Measurements from ENCODE around the gene RCAN2.

Gene RCAN2

GRCh38 chr6:46299253-46299652, 192.0 kb downstream of the RCAN2 start:
- Histone ChIP-seq H3K9me3 (ENCODE audit: control insufficient read depth in 1 of 2, low read length in 2 of 2) (no peaks in the 10 kb centered on the region), H3K27me3 (ENCODE audit: low read depth, low read length) (no peaks in the 10 kb centered on the region), H3K36me3 (ENCODE audit: control insufficient read depth in 1 of 2, insufficient read depth in 2 of 2, low read length in 2 of 2) (no peaks in the 10 kb centered on the region), H3K27ac (ENCODE audit: low read length) (no peak overlapping the region), H3K4me1 (ENCODE audit: control insufficient read depth in 1 of 2, insufficient read depth in 2 of 2, low read length in 2 of 2) (no peaks in the 10 kb centered on the region), H3K4me3 (ENCODE audit: low read depth in 1 of 2, low read length in 2 of 2) (no peak overlapping the region)

GRCh38 chr6:46296586-46296985, 194.7 kb downstream of the RCAN2 start:
- H3K36me3 ChIP-seq (ENCODE audit: control insufficient read depth in 1 of 2, insufficient read depth in 2 of 2, low read length in 2 of 2), result no peaks in the 10 kb centered on the region
- H3K9me3 ChIP-seq (ENCODE audit: control insufficient read depth in 1 of 2, low read length in 2 of 2), result no peaks in the 10 kb centered on the region

GRCh38 chr6:46293641-46294316, 197.5 kb downstream of the RCAN2 start:
- Histone ChIP-seq H3K36me3 (ENCODE audit: control insufficient read depth in 1 of 2, insufficient read depth in 2 of 2, low read length in 2 of 2) (no peaks in the 10 kb centered on the region), H3K4me1 (ENCODE audit: control insufficient read depth in 1 of 2, insufficient read depth in 2 of 2, low read length in 2 of 2) (peaks cover 0 to 21% of the 10 kb centered on the region in 2 donors), H3K27me3 (ENCODE audit: low read depth, low read length) (no peaks in the 10 kb centered on the region), H3K27ac (ENCODE audit: low read length) (no peak overlapping the region), H3K9me3 (ENCODE audit: control insufficient read depth in 1 of 2, low read length in 2 of 2) (no peaks in the 10 kb centered on the region), H3K4me3 (ENCODE audit: low read depth in 1 of 2, low read length in 2 of 2) (no peak overlapping the region)

More at GRCh38 chr6:46296586-46296985, 194.7 kb downstream of the RCAN2 start:
- no peak overlapping the region for H3K27ac ChIP-seq (ENCODE audit: low read length)
- H3K4me3 ChIP-seq (ENCODE audit: low read depth in 1 of 2, low read length in 2 of 2), result no peak overlapping the region
- peaks cover 0 to 3% of the 10 kb centered on the region in 2 donors for H3K4me1 ChIP-seq (ENCODE audit: control insufficient read depth in 1 of 2, insufficient read depth in 2 of 2, low read length in 2 of 2)
- H3K27me3 ChIP-seq (ENCODE audit: low read depth, low read length), result no peaks in the 10 kb centered on the region

- no peaks in the 10 kb centered on the region for H3K36me3 ChIP-seq (ENCODE audit: control insufficient read depth in 1 of 2, insufficient read depth in 2 of 2, low read length in 2 of 2)
- no peak overlapping the region for H3K27ac ChIP-seq (ENCODE audit: low read length)
- H3K4me3 ChIP-seq (ENCODE audit: low read depth in 1 of 2, low read length in 2 of 2), result no peak overlapping the region
- H3K9me3 ChIP-seq (ENCODE audit: control insufficient read depth in 1 of 2, low read length in 2 of 2), result no peaks in the 10 kb centered on the region
- peaks cover 0 to 21% of the 10 kb centered on the region in 2 donors for H3K4me1 ChIP-seq (ENCODE audit: control insufficient read depth in 1 of 2, insufficient read depth in 2 of 2, low read length in 2 of 2)
- no peaks in the 10 kb centered on the region for H3K27me3 ChIP-seq (ENCODE audit: low read depth, low read length)
Measured at GRCh38 chr6:46291880-46292279, 199.4 kb downstream of the RCAN2 start.

- no peak overlapping the region for H3K4me3 ChIP-seq (ENCODE audit: low read depth in 1 of 2, low read length in 2 of 2)
- H3K36me3 ChIP-seq (ENCODE audit: control insufficient read depth in 1 of 2, insufficient read depth in 2 of 2, low read length in 2 of 2), result no peaks in the 10 kb centered on the region
- peaks cover 0 to 21% of the 10 kb centered on the region in 2 donors for H3K4me1 ChIP-seq (ENCODE audit: control insufficient read depth in 1 of 2, insufficient read depth in 2 of 2, low read length in 2 of 2)
- H3K27me3 ChIP-seq (ENCODE audit: low read depth, low read length), result no peaks in the 10 kb centered on the region
- no peaks in the 10 kb centered on the region for H3K9me3 ChIP-seq (ENCODE audit: control insufficient read depth in 1 of 2, low read length in 2 of 2)
- no peak overlapping the region for H3K27ac ChIP-seq (ENCODE audit: low read length)
Measured at GRCh38 chr6:46291275-46291633, 200.0 kb downstream of the RCAN2 start.

- H3K9me3 ChIP-seq (ENCODE audit: control insufficient read depth in 1 of 2, low read length in 2 of 2), result no peaks in the 10 kb centered on the region
- H3K4me1 ChIP-seq (ENCODE audit: control insufficient read depth in 1 of 2, insufficient read depth in 2 of 2, low read length in 2 of 2), result peaks cover 0 to 21% of the 10 kb centered on the region in 2 donors
- H3K36me3 ChIP-seq (ENCODE audit: control insufficient read depth in 1 of 2, insufficient read depth in 2 of 2, low read length in 2 of 2), result no peaks in the 10 kb centered on the region
- no peak overlapping the region for H3K4me3 ChIP-seq (ENCODE audit: low read depth in 1 of 2, low read length in 2 of 2)
- H3K27ac ChIP-seq (ENCODE audit: low read length), result no peak overlapping the region
- no peaks in the 10 kb centered on the region for H3K27me3 ChIP-seq (ENCODE audit: low read depth, low read length)
Measured at GRCh38 chr6:46290421-46291274, 200.6 kb downstream of the RCAN2 start.

GRCh38 chr6:46289898-46290297, 201.4 kb downstream of the RCAN2 start:
- Histone ChIP-seq H3K27ac (ENCODE audit: low read length) (no peak overlapping the region), H3K36me3 (ENCODE audit: control insufficient read depth in 1 of 2, insufficient read depth in 2 of 2, low read length in 2 of 2) (no peaks in the 10 kb centered on the region), H3K4me3 (ENCODE audit: low read depth in 1 of 2, low read length in 2 of 2) (no peak overlapping the region), H3K27me3 (ENCODE audit: low read depth, low read length) (no peaks in the 10 kb centered on the region), H3K4me1 (ENCODE audit: control insufficient read depth in 1 of 2, insufficient read depth in 2 of 2, low read length in 2 of 2) (peaks cover 0 to 21% of the 10 kb centered on the region in 2 donors), H3K9me3 (ENCODE audit: control insufficient read depth in 1 of 2, low read length in 2 of 2) (no peaks in the 10 kb centered on the region)

GRCh38 chr6:46288835-46289234, 202.4 kb downstream of the RCAN2 start:
- no peak overlapping the region for H3K27ac ChIP-seq (ENCODE audit: low read length)
- peaks cover 0 to 21% of the 10 kb centered on the region in 2 donors for H3K4me1 ChIP-seq (ENCODE audit: control insufficient read depth in 1 of 2, insufficient read depth in 2 of 2, low read length in 2 of 2)
- H3K36me3 ChIP-seq (ENCODE audit: control insufficient read depth in 1 of 2, insufficient read depth in 2 of 2, low read length in 2 of 2), result no peaks in the 10 kb centered on the region

GRCh38 chr6:46287681-46288080, 203.6 kb downstream of the RCAN2 start:
- H3K4me1 ChIP-seq (ENCODE audit: control insufficient read depth in 1 of 2, insufficient read depth in 2 of 2, low read length in 2 of 2), result peaks cover 0 to 21% of the 10 kb centered on the region in 2 donors
- H3K27ac ChIP-seq (ENCODE audit: low read length), result no peak overlapping the region
- H3K4me3 ChIP-seq (ENCODE audit: low read depth in 1 of 2, low read length in 2 of 2), result no peak overlapping the region
- no peaks in the 10 kb centered on the region for H3K36me3 ChIP-seq (ENCODE audit: control insufficient read depth in 1 of 2, insufficient read depth in 2 of 2, low read length in 2 of 2)
- no peaks in the 10 kb centered on the region for H3K9me3 ChIP-seq (ENCODE audit: control insufficient read depth in 1 of 2, low read length in 2 of 2)
- H3K27me3 ChIP-seq (ENCODE audit: low read depth, low read length), result no peaks in the 10 kb centered on the region

More at GRCh38 chr6:46288835-46289234, 202.4 kb downstream of the RCAN2 start:
- H3K27me3 ChIP-seq (ENCODE audit: low read depth, low read length), result no peaks in the 10 kb centered on the region
- H3K9me3 ChIP-seq (ENCODE audit: control insufficient read depth in 1 of 2, low read length in 2 of 2), result no peaks in the 10 kb centered on the region
- H3K4me3 ChIP-seq (ENCODE audit: low read depth in 1 of 2, low read length in 2 of 2), result no peak overlapping the region

GRCh38 chr6:46287043-46287442, 204.2 kb downstream of the RCAN2 start:
- Histone ChIP-seq H3K36me3 (ENCODE audit: control insufficient read depth in 1 of 2, insufficient read depth in 2 of 2, low read length in 2 of 2) (no peaks in the 10 kb centered on the region), H3K4me3 (ENCODE audit: low read depth in 1 of 2, low read length in 2 of 2) (no peak overlapping the region), H3K27me3 (ENCODE audit: low read depth, low read length) (no peaks in the 10 kb centered on the region), H3K4me1 (ENCODE audit: control insufficient read depth in 1 of 2, insufficient read depth in 2 of 2, low read length in 2 of 2) (peaks cover 0 to 21% of the 10 kb centered on the region in 2 donors), H3K27ac (ENCODE audit: low read length) (no peak overlapping the region), H3K9me3 (ENCODE audit: control insufficient read depth in 1 of 2, low read length in 2 of 2) (no peaks in the 10 kb centered on the region)

- Histone ChIP-seq H3K27ac (ENCODE audit: low read length) (no peak overlapping the region), H3K27me3 (ENCODE audit: low read depth, low read length) (no peaks in the 10 kb centered on the region), H3K4me3 (ENCODE audit: low read depth in 1 of 2, low read length in 2 of 2) (no peak overlapping the region), H3K4me1 (ENCODE audit: control insufficient read depth in 1 of 2, insufficient read depth in 2 of 2, low read length in 2 of 2) (no peaks in the 10 kb centered on the region), H3K36me3 (ENCODE audit: control insufficient read depth in 1 of 2, insufficient read depth in 2 of 2, low read length in 2 of 2) (no peaks in the 10 kb centered on the region), H3K9me3 (ENCODE audit: control insufficient read depth in 1 of 2, low read length in 2 of 2) (no peaks in the 10 kb centered on the region)
Measured at GRCh38 chr6:46284475-46284874, 206.8 kb downstream of the RCAN2 start.

Measured in muscle layer of duodenum (tissue), 2 donors.